ENCODE measurements around the gene ZDHHC22.

The ZDHHC22 gene

DNA sequence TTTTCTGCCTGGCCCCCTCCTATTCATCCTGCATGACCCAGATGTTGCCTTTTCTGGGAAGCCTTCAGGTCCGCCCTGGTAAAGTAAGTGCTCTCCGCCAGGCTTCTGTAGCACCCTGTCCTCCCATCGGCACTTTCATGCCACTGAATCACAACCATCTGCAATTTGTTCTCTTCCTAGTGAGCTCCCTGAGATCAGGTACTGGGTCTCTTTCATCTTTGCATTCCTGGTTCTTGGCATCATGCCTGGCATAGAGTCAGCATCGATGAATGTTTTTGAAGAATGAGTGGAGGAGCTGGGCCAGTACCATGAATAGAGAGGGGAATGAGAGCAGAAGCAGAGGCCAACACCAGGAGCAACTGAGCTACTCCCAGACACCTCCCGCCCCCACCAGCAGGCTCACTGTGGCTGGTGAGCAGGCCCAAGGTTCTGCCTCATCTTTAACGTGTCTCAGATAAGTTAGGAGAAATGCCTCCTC lies 13.1 kb downstream of the ZDHHC22 start:
- Histone ChIP-seq H3K27ac (ENCODE audit: low read depth, low read length, poor library complexity, severe bottlenecking) (no peak overlapping the region), H3K9me2 (ENCODE audit: low read depth, low read length) (no peaks in the 10 kb centered on the region), H3K9ac (ENCODE audit: low read length) (no peak overlapping the region), H4K20me1 (ENCODE audit: insufficient read depth, low read length) (no peaks in the 10 kb centered on the region), H3K4me3 (ENCODE audit: low read depth, low read length, poor library complexity, severe bottlenecking) (no peak overlapping the region), H3K4me1 (ENCODE audit: insufficient read depth, low read length, severe bottlenecking) (peaks cover 20% of the 10 kb centered on the region), H3K27me3 (ENCODE audit: insufficient read depth, low read length) (no peaks in the 10 kb centered on the region), H3K79me2 (ENCODE audit: insufficient read depth, low read length) (no peaks in the 10 kb centered on the region), H3K36me3 (ENCODE audit: insufficient read depth, low read length) (no peaks in the 10 kb centered on the region), H2AFZ (ENCODE audit: low read length) (no peak overlapping the region), H3F3A (ENCODE audit: insufficient read depth, low read length) (no peaks in the 10 kb centered on the region), H3K4me2 (ENCODE audit: low read length) (no peak overlapping the region), H3K9me3 (ENCODE audit: low read length) (no peaks in the 10 kb centered on the region)
- TF ChIP-seq, protein P1, sequence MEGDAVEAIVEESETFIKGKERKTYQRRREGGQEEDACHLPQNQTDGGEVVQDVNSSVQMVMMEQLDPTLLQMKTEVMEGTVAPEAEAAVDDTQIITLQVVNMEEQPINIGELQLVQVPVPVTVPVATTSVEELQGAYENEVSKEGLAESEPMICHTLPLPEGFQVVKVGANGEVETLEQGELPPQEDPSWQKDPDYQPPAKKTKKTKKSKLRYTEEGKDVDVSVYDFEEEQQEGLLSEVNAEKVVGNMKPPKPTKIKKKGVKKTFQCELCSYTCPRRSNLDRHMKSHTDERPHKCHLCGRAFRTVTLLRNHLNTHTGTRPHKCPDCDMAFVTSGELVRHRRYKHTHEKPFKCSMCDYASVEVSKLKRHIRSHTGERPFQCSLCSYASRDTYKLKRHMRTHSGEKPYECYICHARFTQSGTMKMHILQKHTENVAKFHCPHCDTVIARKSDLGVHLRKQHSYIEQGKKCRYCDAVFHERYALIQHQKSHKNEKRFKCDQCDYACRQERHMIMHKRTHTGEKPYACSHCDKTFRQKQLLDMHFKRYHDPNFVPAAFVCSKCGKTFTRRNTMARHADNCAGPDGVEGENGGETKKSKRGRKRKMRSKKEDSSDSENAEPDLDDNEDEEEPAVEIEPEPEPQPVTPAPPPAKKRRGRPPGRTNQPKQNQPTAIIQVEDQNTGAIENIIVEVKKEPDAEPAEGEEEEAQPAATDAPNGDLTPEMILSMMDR (IDR thresholded peaks at IDR 0.05; ENCODE audit: low read length): no peak
- no peak for TF ChIP-seq EZH2 (IDR thresholded peaks at IDR 0.05; ENCODE audit: borderline replicate concordance, low read length)

DNA sequence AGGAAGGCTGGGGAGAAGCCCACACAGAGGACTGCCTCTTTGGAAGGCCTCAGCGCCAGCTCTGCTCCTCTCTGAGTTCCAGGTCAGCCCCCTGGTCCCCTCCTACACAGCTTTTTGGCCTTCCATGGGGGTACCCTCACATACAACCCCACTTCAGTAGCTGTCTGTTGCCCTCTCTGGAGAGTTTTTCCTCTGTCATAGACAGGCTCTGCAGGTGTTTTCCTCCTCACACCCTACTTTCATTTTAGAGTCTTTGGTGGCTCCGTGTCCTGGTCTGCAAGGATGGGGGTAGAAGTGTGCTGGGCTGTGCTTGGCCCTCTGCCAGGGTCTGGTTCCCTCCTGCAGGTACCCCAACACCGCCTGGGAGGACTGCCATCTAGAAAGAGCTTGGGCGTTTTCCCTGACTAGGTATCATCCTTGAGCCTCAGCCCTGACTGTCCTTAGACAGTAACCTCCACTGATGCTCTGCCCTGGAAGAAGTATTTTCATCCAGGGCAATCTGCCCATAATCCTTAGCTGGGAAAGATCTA lies 15.1 kb downstream of the ZDHHC22 start:
- Histone ChIP-seq H3K9ac (ENCODE audit: low read length) (no peak overlapping the region), H3K27me3 (ENCODE audit: insufficient read depth, low read length) (no peaks in the 10 kb centered on the region), H4K20me1 (ENCODE audit: insufficient read depth, low read length) (no peaks in the 10 kb centered on the region), H3K27ac (ENCODE audit: low read depth, low read length, poor library complexity, severe bottlenecking) (no peak overlapping the region), H3K4me1 (ENCODE audit: insufficient read depth, low read length, severe bottlenecking) (peaks cover 40% of the 10 kb centered on the region), H3F3A (ENCODE audit: insufficient read depth, low read length) (peaks cover 7% of the 10 kb centered on the region; the same call in 1 of the 2 replicates), H3K4me2 (ENCODE audit: low read length) (no peak overlapping the region), H2AFZ (ENCODE audit: low read length) (no peak overlapping the region), H3K79me2 (ENCODE audit: insufficient read depth, low read length) (no peaks in the 10 kb centered on the region), H3K9me3 (ENCODE audit: low read length) (no peaks in the 10 kb centered on the region), H3K9me2 (ENCODE audit: low read depth, low read length) (no peaks in the 10 kb centered on the region), H3K4me3 (ENCODE audit: low read depth, low read length, poor library complexity, severe bottlenecking) (no peak overlapping the region), H3K36me3 (ENCODE audit: insufficient read depth, low read length) (no peaks in the 10 kb centered on the region)
- TF ChIP-seq EZH2 (IDR thresholded peaks at IDR 0.05; ENCODE audit: borderline replicate concordance, low read length): no peak
- TF ChIP-seq, protein P1 (IDR thresholded peaks at IDR 0.05; ENCODE audit: low read length): no peak

DNA sequence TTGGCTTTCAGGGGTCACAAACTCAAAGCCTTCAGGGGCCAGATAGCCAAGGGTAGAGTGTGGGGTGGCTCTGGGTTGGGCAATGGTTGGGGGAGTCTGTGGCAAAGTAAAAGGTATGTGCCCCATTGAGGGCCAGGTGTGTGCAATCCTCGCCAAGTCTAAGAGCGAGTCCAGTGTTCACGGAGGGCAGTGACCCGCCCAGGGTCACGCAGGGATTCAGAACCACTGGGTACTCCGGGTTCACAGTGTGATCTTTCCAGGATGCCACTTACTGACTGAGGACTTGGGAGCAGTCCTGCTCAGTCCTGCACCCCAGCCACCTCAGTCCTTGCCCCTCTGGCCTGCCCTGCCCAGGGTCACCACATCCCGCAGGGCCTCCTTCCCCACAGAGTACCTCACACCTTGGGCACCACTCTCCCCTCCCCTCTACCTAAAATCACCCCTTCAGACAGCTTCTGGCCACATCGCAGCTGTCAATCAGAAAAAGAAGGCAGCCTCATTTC lies 15.7 kb downstream of the ZDHHC22 start:
- no peak for TF ChIP-seq EZH2 (IDR thresholded peaks at IDR 0.05; ENCODE audit: borderline replicate concordance, low read length)
- TF ChIP-seq, protein P1 (IDR thresholded peaks at IDR 0.05; ENCODE audit: low read length): no peak
- no peak overlapping the region; the same call in 1 of the 2 replicates for H3K9ac ChIP-seq (ENCODE audit: low read length)
- no peak overlapping the region for H3K4me3 ChIP-seq (ENCODE audit: low read depth, low read length, poor library complexity, severe bottlenecking)
- no peak overlapping the region; the same call in 1 of the 2 replicates for H3K4me2 ChIP-seq (ENCODE audit: low read length)
- peaks cover 9% of the 10 kb centered on the region; the same call in 1 of the 2 replicates for H3F3A ChIP-seq (ENCODE audit: insufficient read depth, low read length)
- H3K27me3 ChIP-seq (ENCODE audit: insufficient read depth, low read length): no peaks in the 10 kb centered on the region
- no peaks in the 10 kb centered on the region for H4K20me1 ChIP-seq (ENCODE audit: insufficient read depth, low read length)
- H3K27ac ChIP-seq (ENCODE audit: low read depth, low read length, poor library complexity, severe bottlenecking): no peak overlapping the region
- H3K79me2 ChIP-seq (ENCODE audit: insufficient read depth, low read length): no peaks in the 10 kb centered on the region
- H3K9me2 ChIP-seq (ENCODE audit: low read depth, low read length): no peaks in the 10 kb centered on the region
- H3K9me3 ChIP-seq (ENCODE audit: low read length): no peaks in the 10 kb centered on the region
- peaks cover 46% of the 10 kb centered on the region for H3K4me1 ChIP-seq (ENCODE audit: insufficient read depth, low read length, severe bottlenecking)
- no peaks in the 10 kb centered on the region for H3K36me3 ChIP-seq (ENCODE audit: insufficient read depth, low read length)
- no peak overlapping the region for H2AFZ ChIP-seq (ENCODE audit: low read length)

Measured in OCI-LY1 (cell line).